Measurements from ENCODE around the gene HACD4.

Gene HACD4, protein sequence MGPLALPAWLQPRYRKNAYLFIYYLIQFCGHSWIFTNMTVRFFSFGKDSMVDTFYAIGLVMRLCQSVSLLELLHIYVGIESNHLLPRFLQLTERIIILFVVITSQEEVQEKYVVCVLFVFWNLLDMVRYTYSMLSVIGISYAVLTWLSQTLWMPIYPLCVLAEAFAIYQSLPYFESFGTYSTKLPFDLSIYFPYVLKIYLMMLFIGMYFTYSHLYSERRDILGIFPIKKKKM

DNA sequence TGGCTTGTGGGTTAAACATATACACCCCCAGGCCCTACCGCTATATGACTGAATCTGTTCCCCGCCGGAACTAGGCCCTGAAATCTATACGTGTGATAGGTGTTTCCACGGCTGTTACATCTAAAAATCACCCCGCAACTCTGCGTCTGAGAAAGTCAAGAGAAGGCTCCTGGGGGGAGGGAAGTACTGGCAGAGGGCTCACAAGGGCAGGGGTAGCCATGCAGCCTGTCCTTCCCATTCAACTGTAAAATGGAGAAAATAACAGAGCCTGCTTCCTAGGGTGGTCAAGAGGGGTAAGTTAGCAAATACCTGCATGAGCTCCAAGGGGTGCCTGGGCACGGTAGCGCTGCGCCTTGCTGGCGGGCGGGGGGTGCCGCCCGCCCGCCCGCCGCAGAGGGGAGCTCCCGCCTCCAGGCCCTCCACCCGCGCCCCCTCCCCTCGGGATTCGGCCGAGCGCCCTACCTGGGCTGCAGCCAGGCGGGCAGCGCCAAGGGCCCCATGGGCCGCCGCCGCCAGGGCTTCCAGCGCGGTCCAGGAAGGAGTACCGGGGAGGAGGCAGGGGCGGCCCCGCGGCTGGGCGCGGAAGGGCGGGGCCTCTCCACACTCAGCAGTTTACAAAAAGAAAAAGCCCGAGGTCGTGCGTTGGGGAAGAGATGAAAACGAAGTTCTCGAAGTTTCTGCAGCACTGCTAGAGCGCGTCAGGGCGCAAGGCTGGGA is at the start of gene HACD4:
Gene HACD4, minus strand, starts transcription at position 550 of the 717 bp plus-strand sequence. Its CDS starts 50 bp downstream, at position 500.
- TF ChIP-seq, protein P1, sequence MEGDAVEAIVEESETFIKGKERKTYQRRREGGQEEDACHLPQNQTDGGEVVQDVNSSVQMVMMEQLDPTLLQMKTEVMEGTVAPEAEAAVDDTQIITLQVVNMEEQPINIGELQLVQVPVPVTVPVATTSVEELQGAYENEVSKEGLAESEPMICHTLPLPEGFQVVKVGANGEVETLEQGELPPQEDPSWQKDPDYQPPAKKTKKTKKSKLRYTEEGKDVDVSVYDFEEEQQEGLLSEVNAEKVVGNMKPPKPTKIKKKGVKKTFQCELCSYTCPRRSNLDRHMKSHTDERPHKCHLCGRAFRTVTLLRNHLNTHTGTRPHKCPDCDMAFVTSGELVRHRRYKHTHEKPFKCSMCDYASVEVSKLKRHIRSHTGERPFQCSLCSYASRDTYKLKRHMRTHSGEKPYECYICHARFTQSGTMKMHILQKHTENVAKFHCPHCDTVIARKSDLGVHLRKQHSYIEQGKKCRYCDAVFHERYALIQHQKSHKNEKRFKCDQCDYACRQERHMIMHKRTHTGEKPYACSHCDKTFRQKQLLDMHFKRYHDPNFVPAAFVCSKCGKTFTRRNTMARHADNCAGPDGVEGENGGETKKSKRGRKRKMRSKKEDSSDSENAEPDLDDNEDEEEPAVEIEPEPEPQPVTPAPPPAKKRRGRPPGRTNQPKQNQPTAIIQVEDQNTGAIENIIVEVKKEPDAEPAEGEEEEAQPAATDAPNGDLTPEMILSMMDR (conservative IDR thresholded peaks at IDR 0.05; ENCODE audit: low read depth, low read length): no peak
- H3K4me3 ChIP-seq (ENCODE audit: low read length): peak within 1 kb of the TSS; percentile 34
- no peak for DNase-seq (ENCODE audit: low read depth)

DNA sequence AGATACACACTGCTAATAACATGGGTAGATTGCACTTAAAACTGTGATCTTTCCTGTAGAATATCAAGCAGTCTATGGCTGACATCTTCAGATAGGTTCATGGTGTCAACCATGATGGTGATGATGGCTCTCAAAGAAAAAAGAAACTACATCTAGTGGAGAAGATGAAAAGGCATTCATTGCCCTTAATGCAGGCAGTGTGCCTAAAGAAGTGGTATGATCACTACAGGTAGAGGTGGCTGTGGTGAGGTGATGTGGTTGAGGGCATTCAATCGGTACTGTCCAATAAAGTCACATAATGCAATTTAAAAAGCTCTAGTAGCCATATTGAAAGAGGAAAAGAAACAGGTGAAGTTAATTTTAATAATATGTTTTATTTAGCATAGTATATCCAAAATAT is 49.4 kb upstream of the HACD4 start:
- TF ChIP-seq, protein P1 (conservative IDR thresholded peaks at IDR 0.05; ENCODE audit: low read depth, low read length): no peak
- H3K4me3 ChIP-seq (ENCODE audit: low read length): no peak overlapping the region
- DNase-seq (ENCODE audit: low read depth): no peak

DNA sequence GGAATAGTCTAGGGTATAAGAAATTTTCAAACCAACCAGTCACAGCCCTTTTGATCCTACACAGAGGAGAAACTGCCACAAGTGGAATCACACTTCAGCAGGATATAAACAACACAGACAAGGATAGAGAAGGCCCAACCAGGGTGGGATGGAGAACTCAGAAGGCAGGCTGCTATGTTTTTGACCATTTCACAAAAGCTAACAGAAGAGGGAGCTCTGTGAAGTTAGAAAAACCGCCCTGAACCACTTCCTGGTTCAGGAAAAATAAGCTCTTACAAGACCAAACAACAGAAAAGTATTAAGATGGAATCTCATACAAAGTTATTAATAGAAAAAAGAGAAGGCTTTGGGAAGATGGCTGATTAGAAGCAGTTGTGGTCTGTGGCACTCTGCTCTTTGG is 47.3 kb upstream of the HACD4 start:
- DNase-seq (ENCODE audit: low read depth): no peak
- H3K4me3 ChIP-seq (ENCODE audit: low read length): no peak overlapping the region

DNA sequence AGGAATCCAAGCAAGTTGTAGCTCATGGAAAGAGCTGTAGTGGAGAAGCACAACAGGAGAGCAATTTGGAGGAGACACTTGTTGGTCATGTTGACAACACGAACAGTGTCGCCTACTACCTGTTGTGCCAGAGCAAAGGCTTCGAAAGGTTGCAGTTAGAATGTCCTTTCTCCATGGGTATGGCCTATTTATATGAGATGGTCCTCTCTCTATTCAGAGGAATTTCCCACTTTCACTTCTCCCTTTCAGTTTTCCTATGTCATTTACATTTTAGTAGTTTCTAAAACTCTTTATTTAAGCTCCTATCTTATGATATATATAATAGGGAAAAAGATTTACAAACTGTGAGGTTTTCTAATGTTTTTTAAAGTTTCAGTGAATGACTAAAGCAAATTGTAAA is 46.3 kb upstream of the HACD4 start, which contains the start of gene IFNB1:
Gene IFNB1, minus strand, starts transcription at position 162 of the 400 bp plus-strand sequence. Its CDS starts 73 bp downstream, at position 89.
- no peak within 1 kb of the TSS for H3K4me3 ChIP-seq (ENCODE audit: low read length)
- DNase-seq (ENCODE audit: low read depth): no peak
- TF ChIP-seq, protein P1 (conservative IDR thresholded peaks at IDR 0.05; ENCODE audit: low read depth, low read length): no peak

More for the DNA sequence above, 47.3 kb upstream of the HACD4 start:
- TF ChIP-seq, protein P1 (conservative IDR thresholded peaks at IDR 0.05; ENCODE audit: low read depth, low read length): no peak

DNA sequence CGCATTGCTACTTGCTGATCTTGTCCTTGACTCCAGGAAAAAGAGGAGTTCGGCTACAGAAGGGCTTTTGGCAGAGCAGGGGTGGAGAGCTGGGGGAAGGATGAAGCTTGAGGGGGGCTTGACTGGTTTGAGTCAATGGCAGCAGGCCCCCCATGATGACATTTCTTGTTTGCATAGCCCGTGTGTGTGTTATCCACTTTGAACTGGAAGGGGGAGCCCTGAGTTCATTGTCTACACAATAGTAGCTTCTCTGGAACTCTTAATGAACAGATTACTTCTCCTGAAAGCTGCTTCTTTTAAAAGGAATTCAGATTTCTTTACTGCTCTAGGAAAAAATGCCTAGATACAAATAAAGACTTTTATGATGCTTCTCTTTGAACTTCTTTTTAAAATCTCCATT is 44.0 kb upstream of the HACD4 start:
- no peak overlapping the region for H3K4me3 ChIP-seq (ENCODE audit: low read length)
- TF ChIP-seq, protein P1 (conservative IDR thresholded peaks at IDR 0.05; ENCODE audit: low read depth, low read length): no peak
- no peak for DNase-seq (ENCODE audit: low read depth)

DNA sequence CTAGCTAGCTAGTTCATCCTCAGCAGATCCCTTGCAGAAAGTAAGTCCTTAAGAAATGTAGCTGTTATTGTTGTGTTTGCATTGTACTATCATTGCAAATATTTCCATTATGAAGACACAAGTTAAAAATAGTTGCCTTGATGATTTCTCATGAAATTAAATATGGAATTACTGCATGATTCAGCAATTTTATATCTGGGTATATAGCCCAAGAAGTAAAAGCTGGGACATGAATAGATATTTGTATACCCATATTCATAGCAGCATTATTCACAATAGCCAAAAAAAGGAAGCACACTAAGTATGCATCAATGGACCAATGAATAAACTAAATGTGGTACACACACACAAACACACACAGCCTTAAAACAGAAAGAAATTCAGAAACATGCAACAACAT is 39.5 kb upstream of the HACD4 start:
- no peak overlapping the region for H3K4me3 ChIP-seq (ENCODE audit: low read length)
- TF ChIP-seq, protein P1 (conservative IDR thresholded peaks at IDR 0.05; ENCODE audit: low read depth, low read length): no peak
- no peak for DNase-seq (ENCODE audit: low read depth)

DNA sequence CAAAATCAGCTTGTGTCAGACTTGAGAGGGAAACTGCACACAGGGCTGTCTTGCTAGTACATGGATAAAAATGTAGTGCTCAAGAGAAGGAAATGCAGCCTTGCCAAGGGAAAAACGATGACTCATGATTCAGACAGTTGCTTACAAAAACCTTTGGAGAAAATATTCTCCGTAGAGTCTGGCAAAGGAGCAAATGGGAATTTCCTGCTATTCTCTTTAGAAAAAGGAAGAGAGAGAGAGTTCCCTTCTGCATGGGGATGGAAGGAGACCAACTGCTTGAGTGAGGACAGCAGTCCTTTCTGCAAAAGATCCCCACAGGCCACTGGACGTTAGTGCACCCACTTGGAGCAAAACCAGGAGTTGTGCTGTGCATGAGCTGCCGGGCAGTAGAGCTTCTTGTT is 38.7 kb upstream of the HACD4 start:
- no peak overlapping the region for H3K4me3 ChIP-seq (ENCODE audit: low read length)
- DNase-seq (ENCODE audit: low read depth): peak; percentile 88
- TF ChIP-seq, protein P1 (conservative IDR thresholded peaks at IDR 0.05; ENCODE audit: low read depth, low read length): no peak

All from retinal pigment epithelial cell (primary cell).